ENCODE measurements around the gene AQP7.
"Not testable (repeated sequence)": the region's sequence is repeated elsewhere in the genome, so short reads cannot be mapped to it uniquely, and the experiment has no call there.

AQP7 gene

GRCh38 chr9:33374634-33375237 lies 27.6 kb downstream of the AQP7 start:
- H3K27ac ChIP-seq (ENCODE audit: low read length) = no peak overlapping the region
- peaks cover 19% of the 10 kb centered on the region for H3K4me1 ChIP-seq (ENCODE audit: low read length)
- no peaks in the 10 kb centered on the region for H3K9me3 ChIP-seq (ENCODE audit: insufficient read depth, low read length)
- H3K36me3 ChIP-seq (replicated peaks; ENCODE audit: low read depth, low read length) = peaks cover 26% of the 10 kb centered on the region
- peak; percentile 82 for TF ChIP-seq CTCF (IDR thresholded peaks at IDR 0.05; ENCODE audit: low read depth, low read length)
- TF ChIP-seq EZH2phosphoT487 (IDR thresholded peaks at IDR 0.05; ENCODE audit: low read depth) = no peak
- no peaks in the 10 kb centered on the region for H3K27me3 ChIP-seq (ENCODE audit: low read depth, low read length)
- no peak overlapping the region for H2AFZ ChIP-seq (ENCODE audit: low read depth, low read length)
- H3K79me2 ChIP-seq (ENCODE audit: low read length) = no peaks in the 10 kb centered on the region
- H3K4me3 ChIP-seq (ENCODE audit: low read length) = no peak overlapping the region
- no peaks in the 10 kb centered on the region for H4K20me1 ChIP-seq (ENCODE audit: insufficient read depth, low read length)
- no peak overlapping the region for H3K9ac ChIP-seq (ENCODE audit: low read length)
- no peak overlapping the region for H3K4me2 ChIP-seq (ENCODE audit: low read length)

- Histone ChIP-seq H3K4me2 (ENCODE audit: low read length) (no peak overlapping the region), H3K36me3 (replicated peaks; ENCODE audit: low read depth, low read length) (peaks cover 30% of the 10 kb centered on the region), H3K27me3 (ENCODE audit: low read depth, low read length) (no peaks in the 10 kb centered on the region), H3K9me3 (ENCODE audit: insufficient read depth, low read length) (no peaks in the 10 kb centered on the region), H3K27ac (ENCODE audit: low read length) (no peak overlapping the region), H3K9ac (ENCODE audit: low read length) (no peak overlapping the region), H2AFZ (ENCODE audit: low read depth, low read length) (no peak overlapping the region), H3K4me1 (ENCODE audit: low read length) (peaks cover 19% of the 10 kb centered on the region), H3K79me2 (ENCODE audit: low read length) (no peaks in the 10 kb centered on the region), H3K4me3 (ENCODE audit: low read length) (no peak overlapping the region), H4K20me1 (ENCODE audit: insufficient read depth, low read length) (no peaks in the 10 kb centered on the region)
- TF ChIP-seq EZH2phosphoT487 (IDR thresholded peaks at IDR 0.05; ENCODE audit: low read depth) (no peak), CTCF (IDR thresholded peaks at IDR 0.05; ENCODE audit: low read depth, low read length) (no peak)
Observed at GRCh38 chr9:33374190-33374589, 28.2 kb downstream of the AQP7 start.

GRCh38 chr9:33372900-33373299 lies 29.5 kb downstream of the AQP7 start:
- Histone ChIP-seq H3K4me2 (ENCODE audit: low read length) (no peak overlapping the region), H3K9me3 (ENCODE audit: insufficient read depth, low read length) (no peaks in the 10 kb centered on the region), H3K27me3 (ENCODE audit: low read depth, low read length) (no peaks in the 10 kb centered on the region), H4K20me1 (ENCODE audit: insufficient read depth, low read length) (no peaks in the 10 kb centered on the region), H3K27ac (ENCODE audit: low read length) (no peak overlapping the region), H3K79me2 (ENCODE audit: low read length) (no peaks in the 10 kb centered on the region), H2AFZ (ENCODE audit: low read depth, low read length) (no peak overlapping the region), H3K4me1 (ENCODE audit: low read length) (peaks cover 19% of the 10 kb centered on the region), H3K9ac (ENCODE audit: low read length) (no peak overlapping the region), H3K4me3 (ENCODE audit: low read length) (no peak overlapping the region), H3K36me3 (replicated peaks; ENCODE audit: low read depth, low read length) (peaks cover 36% of the 10 kb centered on the region)
- TF ChIP-seq EZH2phosphoT487 (IDR thresholded peaks at IDR 0.05; ENCODE audit: low read depth) = no peak
- no peak for TF ChIP-seq CTCF (IDR thresholded peaks at IDR 0.05; ENCODE audit: low read depth, low read length)

GRCh38 chr9:33366979-33367480 lies 35.3 kb downstream of the AQP7 start:
- no peak overlapping the region for H3K27ac ChIP-seq (ENCODE audit: low read length)
- H3K4me1 ChIP-seq (ENCODE audit: low read length) = peaks cover 19% of the 10 kb centered on the region
- no peaks in the 10 kb centered on the region for H4K20me1 ChIP-seq (ENCODE audit: insufficient read depth, low read length)
- H2AFZ ChIP-seq (ENCODE audit: low read depth, low read length) = no peak overlapping the region
- no peaks in the 10 kb centered on the region for H3K27me3 ChIP-seq (ENCODE audit: low read depth, low read length)
- no peaks in the 10 kb centered on the region for H3K9me3 ChIP-seq (ENCODE audit: insufficient read depth, low read length)
- H3K4me2 ChIP-seq (ENCODE audit: low read length) = no peak overlapping the region
- no peaks in the 10 kb centered on the region for H3K79me2 ChIP-seq (ENCODE audit: low read length)
- peaks cover 65% of the 10 kb centered on the region for H3K36me3 ChIP-seq (replicated peaks; ENCODE audit: low read depth, low read length)
- TF ChIP-seq CTCF (IDR thresholded peaks at IDR 0.05; ENCODE audit: low read depth, low read length) = no peak
- TF ChIP-seq EZH2phosphoT487 (IDR thresholded peaks at IDR 0.05; ENCODE audit: low read depth) = no peak
- H3K4me3 ChIP-seq (ENCODE audit: low read length) = no peak overlapping the region
- no peak overlapping the region for H3K9ac ChIP-seq (ENCODE audit: low read length)

- peaks cover 54% of the 10 kb centered on the region for H3K36me3 ChIP-seq (replicated peaks; ENCODE audit: low read depth, low read length)
- H2AFZ ChIP-seq (ENCODE audit: low read depth, low read length); H3K27me3 ChIP-seq (ENCODE audit: low read depth, low read length); H3K4me1 ChIP-seq (ENCODE audit: low read length); H3K4me2 ChIP-seq (ENCODE audit: low read length); H3K4me3 ChIP-seq (ENCODE audit: low read length); H3K9ac ChIP-seq (ENCODE audit: low read length); H3K79me2 ChIP-seq (ENCODE audit: low read length); H3K27ac ChIP-seq (ENCODE audit: low read length); H3K9me3 ChIP-seq (ENCODE audit: insufficient read depth, low read length); H4K20me1 ChIP-seq (ENCODE audit: insufficient read depth, low read length): not testable (repeated sequence)
Observed at GRCh38 chr9:33364814-33365213, 37.6 kb downstream of the AQP7 start.
